ENCODE measurements around the gene SPOCD1. TPM values are rescaled to one million over a fixed set of nuclear protein-coding genes. Genes with fewer than 3 reads are reported as not detected.

Gene SPOCD1
- total and polyA plus RNA-seq, 4 donors: under 0.01 to 0.19 (median 0.12) TPM; not detected in 1

DNA sequence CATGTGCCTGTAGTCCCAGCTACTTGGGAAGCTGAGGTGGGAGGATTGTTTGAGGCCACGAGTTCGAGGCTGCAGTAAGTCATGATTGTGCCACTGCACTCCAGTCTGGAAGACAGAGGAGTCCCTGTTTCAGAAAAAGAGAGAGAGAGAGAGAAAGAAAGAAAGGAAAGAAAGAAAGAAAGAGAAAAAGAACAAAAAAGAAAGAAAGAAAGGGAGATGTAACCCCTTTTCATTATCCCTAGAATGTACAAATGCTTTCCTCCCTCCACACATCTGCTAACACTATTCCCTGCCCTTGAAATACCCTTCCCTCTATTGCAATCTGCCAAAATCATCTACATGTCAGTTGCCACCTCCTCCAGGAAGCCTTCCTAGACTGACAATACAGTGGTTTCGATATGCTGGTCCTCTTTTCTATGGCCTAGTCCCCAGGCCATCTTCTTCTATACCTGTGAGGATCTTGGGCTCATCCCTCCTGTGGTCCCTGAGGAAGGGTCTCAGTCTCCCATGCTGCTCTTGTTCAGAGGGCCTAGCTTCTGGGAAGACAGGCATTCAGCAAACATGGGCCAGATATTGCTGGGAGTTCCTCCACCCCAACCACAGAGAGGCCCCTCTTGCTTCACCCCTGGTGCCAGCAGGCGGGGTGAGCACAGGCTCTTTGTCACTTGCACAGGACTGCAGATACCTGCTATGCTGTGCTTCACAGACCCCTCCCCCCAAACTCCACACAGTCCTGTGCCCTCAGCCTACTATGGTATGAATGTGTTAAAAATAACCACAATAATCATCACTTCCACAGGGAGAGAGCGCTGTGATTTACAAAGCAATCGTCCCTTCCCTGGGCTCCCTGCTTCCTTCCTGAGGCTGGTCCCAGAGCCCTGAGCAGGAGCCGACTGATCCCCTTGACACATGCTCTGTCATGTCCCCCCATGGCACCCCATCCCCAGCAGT is 65.8 kb downstream of the SPOCD1 start:
- TF ChIP-seq, protein P1, sequence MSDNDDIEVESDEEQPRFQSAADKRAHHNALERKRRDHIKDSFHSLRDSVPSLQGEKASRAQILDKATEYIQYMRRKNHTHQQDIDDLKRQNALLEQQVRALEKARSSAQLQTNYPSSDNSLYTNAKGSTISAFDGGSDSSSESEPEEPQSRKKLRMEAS (IDR thresholded peaks at IDR 0.05): no peak
- no peak for TF ChIP-seq EGR1 (IDR thresholded peaks at IDR 0.05; ENCODE audit: low read depth in 2 of 2)
- no peak for TF ChIP-seq RAD21 (IDR thresholded peaks at IDR 0.05)
- TF ChIP-seq, protein P2, sequence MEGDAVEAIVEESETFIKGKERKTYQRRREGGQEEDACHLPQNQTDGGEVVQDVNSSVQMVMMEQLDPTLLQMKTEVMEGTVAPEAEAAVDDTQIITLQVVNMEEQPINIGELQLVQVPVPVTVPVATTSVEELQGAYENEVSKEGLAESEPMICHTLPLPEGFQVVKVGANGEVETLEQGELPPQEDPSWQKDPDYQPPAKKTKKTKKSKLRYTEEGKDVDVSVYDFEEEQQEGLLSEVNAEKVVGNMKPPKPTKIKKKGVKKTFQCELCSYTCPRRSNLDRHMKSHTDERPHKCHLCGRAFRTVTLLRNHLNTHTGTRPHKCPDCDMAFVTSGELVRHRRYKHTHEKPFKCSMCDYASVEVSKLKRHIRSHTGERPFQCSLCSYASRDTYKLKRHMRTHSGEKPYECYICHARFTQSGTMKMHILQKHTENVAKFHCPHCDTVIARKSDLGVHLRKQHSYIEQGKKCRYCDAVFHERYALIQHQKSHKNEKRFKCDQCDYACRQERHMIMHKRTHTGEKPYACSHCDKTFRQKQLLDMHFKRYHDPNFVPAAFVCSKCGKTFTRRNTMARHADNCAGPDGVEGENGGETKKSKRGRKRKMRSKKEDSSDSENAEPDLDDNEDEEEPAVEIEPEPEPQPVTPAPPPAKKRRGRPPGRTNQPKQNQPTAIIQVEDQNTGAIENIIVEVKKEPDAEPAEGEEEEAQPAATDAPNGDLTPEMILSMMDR (IDR thresholded peaks at IDR 0.05; ENCODE audit: low read depth, low read length, missing input control): no peak
- no peak for TF ChIP-seq RXRA (IDR thresholded peaks at IDR 0.05)
- no peak for TF ChIP-seq ZBTB33 (IDR thresholded peaks at IDR 0.05)
- TF ChIP-seq, protein P3, sequence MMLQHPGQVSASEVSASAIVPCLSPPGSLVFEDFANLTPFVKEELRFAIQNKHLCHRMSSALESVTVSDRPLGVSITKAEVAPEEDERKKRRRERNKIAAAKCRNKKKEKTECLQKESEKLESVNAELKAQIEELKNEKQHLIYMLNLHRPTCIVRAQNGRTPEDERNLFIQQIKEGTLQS (IDR thresholded peaks at IDR 0.05): no peak
- TF ChIP-seq GABPA (IDR thresholded peaks at IDR 0.05 in 1 of 2, conservative IDR thresholded peaks at IDR 0.05 in 1 of 2): no peak
- TF ChIP-seq, protein P4, sequence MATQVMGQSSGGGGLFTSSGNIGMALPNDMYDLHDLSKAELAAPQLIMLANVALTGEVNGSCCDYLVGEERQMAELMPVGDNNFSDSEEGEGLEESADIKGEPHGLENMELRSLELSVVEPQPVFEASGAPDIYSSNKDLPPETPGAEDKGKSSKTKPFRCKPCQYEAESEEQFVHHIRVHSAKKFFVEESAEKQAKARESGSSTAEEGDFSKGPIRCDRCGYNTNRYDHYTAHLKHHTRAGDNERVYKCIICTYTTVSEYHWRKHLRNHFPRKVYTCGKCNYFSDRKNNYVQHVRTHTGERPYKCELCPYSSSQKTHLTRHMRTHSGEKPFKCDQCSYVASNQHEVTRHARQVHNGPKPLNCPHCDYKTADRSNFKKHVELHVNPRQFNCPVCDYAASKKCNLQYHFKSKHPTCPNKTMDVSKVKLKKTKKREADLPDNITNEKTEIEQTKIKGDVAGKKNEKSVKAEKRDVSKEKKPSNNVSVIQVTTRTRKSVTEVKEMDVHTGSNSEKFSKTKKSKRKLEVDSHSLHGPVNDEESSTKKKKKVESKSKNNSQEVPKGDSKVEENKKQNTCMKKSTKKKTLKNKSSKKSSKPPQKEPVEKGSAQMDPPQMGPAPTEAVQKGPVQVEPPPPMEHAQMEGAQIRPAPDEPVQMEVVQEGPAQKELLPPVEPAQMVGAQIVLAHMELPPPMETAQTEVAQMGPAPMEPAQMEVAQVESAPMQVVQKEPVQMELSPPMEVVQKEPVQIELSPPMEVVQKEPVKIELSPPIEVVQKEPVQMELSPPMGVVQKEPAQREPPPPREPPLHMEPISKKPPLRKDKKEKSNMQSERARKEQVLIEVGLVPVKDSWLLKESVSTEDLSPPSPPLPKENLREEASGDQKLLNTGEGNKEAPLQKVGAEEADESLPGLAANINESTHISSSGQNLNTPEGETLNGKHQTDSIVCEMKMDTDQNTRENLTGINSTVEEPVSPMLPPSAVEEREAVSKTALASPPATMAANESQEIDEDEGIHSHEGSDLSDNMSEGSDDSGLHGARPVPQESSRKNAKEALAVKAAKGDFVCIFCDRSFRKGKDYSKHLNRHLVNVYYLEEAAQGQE (IDR thresholded peaks at IDR 0.05): no peak
- TF ChIP-seq FOXA1 (IDR thresholded peaks at IDR 0.05): no peak
- TF ChIP-seq HNF4A (conservative IDR thresholded peaks at IDR 0.05): no peak
- no peak for TF ChIP-seq YY1 (IDR thresholded peaks at IDR 0.05)
- TF ChIP-seq JUND (IDR thresholded peaks at IDR 0.05): no peak
- TF ChIP-seq NR2F2 (IDR thresholded peaks at IDR 0.05): no peak
- Histone ChIP-seq H3K27ac (ENCODE audit: low read depth in 1 of 2, low read length in 2 of 2) (no peak overlapping the region), H3K4me3 (ENCODE audit: low read depth in 1 of 3, low read length in 3 of 3) (no peak overlapping the region), H3K36me3 (ENCODE audit: control insufficient read depth in 4 of 4, insufficient read depth in 3 of 4, low read depth in 1 of 4, low read length in 3 of 4) (no peaks in the 10 kb centered on the region), H3K9me3 (ENCODE audit: control insufficient read depth in 4 of 4, low read length in 3 of 4) (no peaks in the 10 kb centered on the region), H3K9ac (ENCODE audit: low read depth in 1 of 2, low read length in 2 of 2) (no peak overlapping the region), H3K27me3 (ENCODE audit: control insufficient read depth in 4 of 4, insufficient read depth in 4 of 4, low read length in 3 of 4) (no peaks in the 10 kb centered on the region), H3K4me1 (ENCODE audit: control insufficient read depth in 4 of 4, insufficient read depth in 4 of 4, low read length in 3 of 4) (peaks cover 5 to 18% (median 12%) of the 10 kb centered on the region in 4 donors)
- DNase-seq (ENCODE audit: low spot score): no peak
- 81% methylated on average over 7 of the region's 7 CpGs for WGBS

Measured in liver (tissue), 9 donors.